ENCODE data around the gene C1orf232. TPM values are rescaled to one million over a fixed set of nuclear protein-coding genes. Genes with fewer than 3 reads are reported as not detected.

C1orf232 gene
- total RNA-seq, 1 donor from 2014 or later: not detected

- TF ChIP-seq, protein P1, sequence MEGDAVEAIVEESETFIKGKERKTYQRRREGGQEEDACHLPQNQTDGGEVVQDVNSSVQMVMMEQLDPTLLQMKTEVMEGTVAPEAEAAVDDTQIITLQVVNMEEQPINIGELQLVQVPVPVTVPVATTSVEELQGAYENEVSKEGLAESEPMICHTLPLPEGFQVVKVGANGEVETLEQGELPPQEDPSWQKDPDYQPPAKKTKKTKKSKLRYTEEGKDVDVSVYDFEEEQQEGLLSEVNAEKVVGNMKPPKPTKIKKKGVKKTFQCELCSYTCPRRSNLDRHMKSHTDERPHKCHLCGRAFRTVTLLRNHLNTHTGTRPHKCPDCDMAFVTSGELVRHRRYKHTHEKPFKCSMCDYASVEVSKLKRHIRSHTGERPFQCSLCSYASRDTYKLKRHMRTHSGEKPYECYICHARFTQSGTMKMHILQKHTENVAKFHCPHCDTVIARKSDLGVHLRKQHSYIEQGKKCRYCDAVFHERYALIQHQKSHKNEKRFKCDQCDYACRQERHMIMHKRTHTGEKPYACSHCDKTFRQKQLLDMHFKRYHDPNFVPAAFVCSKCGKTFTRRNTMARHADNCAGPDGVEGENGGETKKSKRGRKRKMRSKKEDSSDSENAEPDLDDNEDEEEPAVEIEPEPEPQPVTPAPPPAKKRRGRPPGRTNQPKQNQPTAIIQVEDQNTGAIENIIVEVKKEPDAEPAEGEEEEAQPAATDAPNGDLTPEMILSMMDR (IDR thresholded peaks at IDR 0.05; ENCODE audit: insufficient read depth, low read length, poor library complexity, severe bottlenecking): no peak
- H3K36me3 ChIP-seq (ENCODE audit: control insufficient read depth, insufficient read depth, low read length): no peaks in the 10 kb centered on the region
- no peak overlapping the region for H3K4me3 ChIP-seq (ENCODE audit: low read depth, low read length)
- no peak for DNase-seq (ENCODE audit: low read depth)
- no peaks in the 10 kb centered on the region for H3K27me3 ChIP-seq (ENCODE audit: control insufficient read depth, insufficient read depth, low read length)
Observed at GRCh38 chr1:26132834-26133167, 36.0 kb downstream of the C1orf232 start.

DNA sequence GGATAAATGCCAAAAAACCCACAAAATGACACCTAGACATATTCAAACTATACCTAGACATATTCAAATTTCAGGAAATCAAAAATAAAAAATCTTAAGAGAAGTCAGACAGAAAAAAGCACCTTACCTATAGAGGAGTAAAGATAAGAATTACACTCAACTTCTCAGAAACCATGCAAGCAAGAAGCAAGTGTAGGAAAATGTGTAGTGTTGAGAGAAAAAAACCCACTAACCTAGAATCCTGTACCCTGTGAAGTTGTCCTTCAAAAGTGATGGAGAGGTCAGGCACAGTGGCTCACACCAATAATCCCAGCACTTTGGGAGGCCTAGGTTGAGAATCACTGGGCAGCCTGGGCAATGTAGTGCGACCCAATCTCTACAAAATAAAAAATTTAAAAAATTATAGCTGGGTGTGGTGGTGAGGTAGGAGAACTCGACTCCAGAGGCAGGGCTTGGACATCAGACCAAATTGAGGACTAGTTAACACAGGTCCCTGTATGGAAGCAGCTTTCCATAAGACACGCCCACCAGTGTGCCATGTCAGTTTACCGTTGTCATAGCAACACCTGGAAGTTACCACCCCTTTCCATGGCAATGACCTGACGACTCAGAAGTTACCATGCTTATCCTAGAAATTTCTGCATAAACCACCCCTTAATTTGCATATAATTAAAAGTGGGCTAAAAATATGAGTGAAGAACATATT lies 36.5 kb downstream of the C1orf232 start:
- DNase-seq (ENCODE audit: low read depth): no peak
- Histone ChIP-seq H3K27me3 (ENCODE audit: control insufficient read depth, insufficient read depth, low read length) (no peaks in the 10 kb centered on the region), H3K36me3 (ENCODE audit: control insufficient read depth, insufficient read depth, low read length) (no peaks in the 10 kb centered on the region), H3K4me3 (ENCODE audit: low read depth, low read length) (no peak overlapping the region)
- TF ChIP-seq, protein P1 (IDR thresholded peaks at IDR 0.05; ENCODE audit: insufficient read depth, low read length, poor library complexity, severe bottlenecking): no peak

- H3K36me3 ChIP-seq (ENCODE audit: control insufficient read depth, insufficient read depth, low read length): no peaks in the 10 kb centered on the region
- DNase-seq (ENCODE audit: low read depth): no peak
- TF ChIP-seq, protein P1 (IDR thresholded peaks at IDR 0.05; ENCODE audit: insufficient read depth, low read length, poor library complexity, severe bottlenecking): no peak
- no peak overlapping the region for H3K4me3 ChIP-seq (ENCODE audit: low read depth, low read length)
- H3K27me3 ChIP-seq (ENCODE audit: control insufficient read depth, insufficient read depth, low read length): no peaks in the 10 kb centered on the region
Observed at GRCh38 chr1:26130695-26131094, 38.1 kb downstream of the C1orf232 start.

DNA sequence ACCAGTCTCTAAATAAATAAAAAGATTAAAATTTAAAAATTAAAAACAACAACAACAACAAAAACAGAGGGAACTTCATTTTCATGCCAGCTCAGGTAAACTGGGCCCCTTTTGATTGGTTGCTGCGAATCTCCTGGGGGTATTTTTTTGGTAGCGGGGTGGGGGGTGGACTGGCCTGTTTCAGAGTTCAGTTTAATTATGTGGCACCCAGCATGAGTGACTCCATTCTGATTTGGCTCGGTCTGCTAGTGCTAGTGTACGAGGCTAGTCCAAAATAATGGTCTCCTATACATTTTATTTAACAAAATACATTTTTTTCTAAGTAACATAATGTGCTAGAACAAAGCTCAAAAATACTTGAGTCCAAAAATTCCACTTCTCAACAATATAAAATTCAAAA lies 39.0 kb downstream of the C1orf232 start:
- no peaks in the 10 kb centered on the region for H3K36me3 ChIP-seq (ENCODE audit: control insufficient read depth, insufficient read depth, low read length)
- no peak overlapping the region for H3K4me3 ChIP-seq (ENCODE audit: low read depth, low read length)
- DNase-seq (ENCODE audit: low read depth): no peak
- H3K27me3 ChIP-seq (ENCODE audit: control insufficient read depth, insufficient read depth, low read length): no peaks in the 10 kb centered on the region
- TF ChIP-seq, protein P1 (IDR thresholded peaks at IDR 0.05; ENCODE audit: insufficient read depth, low read length, poor library complexity, severe bottlenecking): no peak

- DNase-seq (ENCODE audit: low read depth): no peak
- TF ChIP-seq, protein P1 (IDR thresholded peaks at IDR 0.05; ENCODE audit: insufficient read depth, low read length, poor library complexity, severe bottlenecking): no peak
- Histone ChIP-seq H3K4me3 (ENCODE audit: low read depth, low read length) (no peak overlapping the region), H3K36me3 (ENCODE audit: control insufficient read depth, insufficient read depth, low read length) (no peaks in the 10 kb centered on the region), H3K27me3 (ENCODE audit: control insufficient read depth, insufficient read depth, low read length) (no peaks in the 10 kb centered on the region)
Observed at GRCh38 chr1:26127235-26128163, 41.3 kb downstream of the C1orf232 start.
